ENCODE results near the gene TWNK. TPM values are rescaled to one million over a fixed set of nuclear protein-coding genes. Genes with fewer than 3 reads are reported as not detected.

The TWNK gene
- total RNA-seq, 2 donors from 2014 or later = 1.8 to 2.3 TPM

DNA sequence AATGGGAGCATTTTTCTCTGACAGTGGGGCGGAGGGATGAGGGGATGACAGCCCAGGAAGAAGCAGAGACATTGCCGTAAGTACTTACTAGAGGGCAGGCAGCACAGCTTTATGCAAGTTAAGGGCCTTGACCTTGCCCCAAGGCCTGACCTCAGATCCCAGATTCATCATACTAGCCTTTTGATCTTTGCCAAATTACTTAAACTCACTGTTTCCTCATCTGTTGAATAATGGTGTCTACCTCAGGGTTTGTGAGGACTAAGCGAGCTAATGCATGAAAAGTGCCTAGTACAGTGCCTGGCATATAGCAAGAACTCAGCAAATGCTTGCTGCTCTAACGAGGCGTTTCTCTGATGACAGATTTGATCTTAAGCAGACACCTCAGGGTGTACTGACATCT is 21.5 kb upstream of the TWNK start:
- 78 to 82% methylated on average over 5 of the region's 5 CpGs for WGBS, 2 donors
- Histone ChIP-seq H3K4me3 (no peak overlapping the region), H3K4me1 (peaks cover 31% of the 10 kb centered on the region), H3K27ac (no peak overlapping the region), H3K9me3 (no peaks in the 10 kb centered on the region), H3K36me3 (replicated peaks in 1 of 2; ENCODE audit: insufficient read depth in 1 of 2, low read depth in 2 of 2) (no peaks in the 10 kb centered on the region), H3K27me3 (no peaks in the 10 kb centered on the region)
- TF ChIP-seq, protein P1, sequence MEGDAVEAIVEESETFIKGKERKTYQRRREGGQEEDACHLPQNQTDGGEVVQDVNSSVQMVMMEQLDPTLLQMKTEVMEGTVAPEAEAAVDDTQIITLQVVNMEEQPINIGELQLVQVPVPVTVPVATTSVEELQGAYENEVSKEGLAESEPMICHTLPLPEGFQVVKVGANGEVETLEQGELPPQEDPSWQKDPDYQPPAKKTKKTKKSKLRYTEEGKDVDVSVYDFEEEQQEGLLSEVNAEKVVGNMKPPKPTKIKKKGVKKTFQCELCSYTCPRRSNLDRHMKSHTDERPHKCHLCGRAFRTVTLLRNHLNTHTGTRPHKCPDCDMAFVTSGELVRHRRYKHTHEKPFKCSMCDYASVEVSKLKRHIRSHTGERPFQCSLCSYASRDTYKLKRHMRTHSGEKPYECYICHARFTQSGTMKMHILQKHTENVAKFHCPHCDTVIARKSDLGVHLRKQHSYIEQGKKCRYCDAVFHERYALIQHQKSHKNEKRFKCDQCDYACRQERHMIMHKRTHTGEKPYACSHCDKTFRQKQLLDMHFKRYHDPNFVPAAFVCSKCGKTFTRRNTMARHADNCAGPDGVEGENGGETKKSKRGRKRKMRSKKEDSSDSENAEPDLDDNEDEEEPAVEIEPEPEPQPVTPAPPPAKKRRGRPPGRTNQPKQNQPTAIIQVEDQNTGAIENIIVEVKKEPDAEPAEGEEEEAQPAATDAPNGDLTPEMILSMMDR (IDR thresholded peaks at IDR 0.05) = no peak
- no peak for TF ChIP-seq POLR2A (IDR thresholded peaks at IDR 0.05)
- intact Hi-C loops (cut with DNase I) = no loop called here
- ATAC-seq = no peak
- DNase-seq = no peak

DNA sequence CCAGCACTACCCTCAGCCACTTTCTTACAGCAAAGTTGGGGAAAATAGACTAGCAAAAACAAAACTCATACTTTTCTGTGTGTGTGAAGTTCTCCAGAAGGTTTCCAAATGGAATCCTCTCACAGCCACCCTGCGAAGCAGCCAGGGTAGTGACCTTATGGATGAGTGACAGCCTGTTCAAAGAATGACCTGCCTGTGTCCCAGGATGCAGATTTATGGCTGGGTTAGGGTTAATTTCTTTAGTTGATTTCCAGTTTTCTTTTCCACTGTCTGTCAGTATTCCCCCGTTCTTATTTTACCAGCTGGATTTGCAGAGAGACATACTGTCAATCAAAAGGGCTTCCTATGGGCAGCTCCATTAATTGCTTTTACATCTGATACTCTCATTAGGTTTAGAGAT is 20.5 kb upstream of the TWNK start:
- Histone ChIP-seq H3K4me3 (no peak overlapping the region), H3K4me1 (peaks cover 41% of the 10 kb centered on the region), H3K27me3 (no peaks in the 10 kb centered on the region), H3K27ac (peak overlapping the region in 1 of 4 donors; percentile 34), H3K9me3 (no peaks in the 10 kb centered on the region), H3K36me3 (replicated peaks in 1 of 2; ENCODE audit: insufficient read depth in 1 of 2, low read depth in 2 of 2) (no peaks in the 10 kb centered on the region)
- ATAC-seq (no peak), DNase-seq (no peak)
- no peak for TF ChIP-seq POLR2A (IDR thresholded peaks at IDR 0.05)
- TF ChIP-seq, protein P1 (IDR thresholded peaks at IDR 0.05) = no peak
- intact Hi-C loops (cut with DNase I) = no loop called here
- WGBS, 2 donors = 36 to 43% methylated on average over 2 of the region's 2 CpGs

DNA sequence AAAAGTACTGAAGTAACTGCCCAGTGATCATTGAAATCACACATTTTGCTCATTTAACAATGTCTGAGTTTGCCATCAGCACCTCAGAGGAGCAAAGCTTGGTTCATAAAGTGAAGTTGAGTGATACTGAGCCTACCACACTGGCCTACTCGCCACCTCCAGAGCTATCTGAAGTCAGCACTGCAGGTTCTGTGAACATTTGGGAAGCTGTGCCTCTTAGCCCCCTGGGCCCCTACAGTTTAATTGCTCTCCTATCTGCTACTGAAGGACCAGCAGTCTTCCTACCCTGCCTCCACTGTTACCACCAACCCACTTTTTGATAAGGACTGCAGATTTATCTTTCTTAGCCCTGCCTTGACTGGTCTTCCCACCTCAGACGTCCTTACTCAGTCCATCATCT is 20.0 kb upstream of the TWNK start:
- H3K36me3 ChIP-seq (replicated peaks in 1 of 2; ENCODE audit: insufficient read depth in 1 of 2, low read depth in 2 of 2) = no peaks in the 10 kb centered on the region
- H3K4me3 ChIP-seq = no peak overlapping the region
- H3K4me1 ChIP-seq = peaks cover 46% of the 10 kb centered on the region
- H3K27ac ChIP-seq = no peak overlapping the region
- 65 to 66% methylated on average over 2 of the region's 2 CpGs for WGBS, 2 donors
- TF ChIP-seq, protein P1 (IDR thresholded peaks at IDR 0.05) = no peak
- TF ChIP-seq POLR2A (IDR thresholded peaks at IDR 0.05) = no peak
- DNase-seq (no peak), ATAC-seq (no peak)
- no peaks in the 10 kb centered on the region for H3K9me3 ChIP-seq
- H3K27me3 ChIP-seq = no peaks in the 10 kb centered on the region
- intact Hi-C loops (cut with DNase I) = no loop called here

DNA sequence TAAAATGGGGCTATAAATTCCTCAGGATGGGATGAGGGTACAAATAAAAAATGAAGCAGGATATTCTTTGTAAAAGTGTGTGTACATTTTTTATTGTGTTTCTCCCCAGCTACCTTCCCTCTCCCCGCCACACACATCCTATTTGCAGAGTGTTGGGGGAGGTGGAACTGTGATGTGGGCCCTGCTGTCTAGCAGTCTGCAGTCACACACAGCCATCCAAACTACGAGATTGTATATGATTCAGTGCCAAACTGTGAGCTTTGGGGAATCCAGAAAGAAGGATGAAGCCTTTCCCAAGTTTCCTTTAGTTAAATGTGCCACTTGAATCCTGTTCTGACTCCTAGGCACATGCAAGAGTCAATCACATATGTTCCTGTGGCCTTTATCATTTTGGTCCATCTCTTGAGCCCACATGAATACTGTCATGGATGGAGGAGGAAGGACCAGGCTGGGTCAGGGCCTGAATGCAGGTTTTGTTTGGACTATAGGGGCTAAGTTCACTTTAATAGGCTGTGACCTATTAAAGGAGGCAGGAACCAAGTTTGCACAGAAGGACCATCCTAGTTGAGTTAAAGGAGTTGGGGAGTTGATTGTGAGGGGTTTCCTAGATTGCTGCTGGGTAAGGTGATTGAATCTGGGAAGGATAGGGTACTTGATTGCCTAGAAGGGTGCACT is 19.1 kb upstream of the TWNK start:
- ATAC-seq (no peak), DNase-seq (no peak)
- H3K4me1 ChIP-seq = peaks cover 54% of the 10 kb centered on the region
- peak overlapping the region in 3 of 4 donors; percentile 50 to 72 (median 53) for H3K27ac ChIP-seq
- no peaks in the 10 kb centered on the region for H3K36me3 ChIP-seq (replicated peaks in 1 of 2; ENCODE audit: insufficient read depth in 1 of 2, low read depth in 2 of 2)
- no peak overlapping the region for H3K4me3 ChIP-seq
- intact Hi-C loops (cut with DNase I) = no loop called here
- 64 to 75% methylated on average over 2 of the region's 2 CpGs for WGBS, 2 donors
- no peaks in the 10 kb centered on the region for H3K27me3 ChIP-seq
- TF ChIP-seq, protein P1 (IDR thresholded peaks at IDR 0.05) = no peak
- TF ChIP-seq POLR2A (IDR thresholded peaks at IDR 0.05) = no peak
- H3K9me3 ChIP-seq = no peaks in the 10 kb centered on the region

DNA sequence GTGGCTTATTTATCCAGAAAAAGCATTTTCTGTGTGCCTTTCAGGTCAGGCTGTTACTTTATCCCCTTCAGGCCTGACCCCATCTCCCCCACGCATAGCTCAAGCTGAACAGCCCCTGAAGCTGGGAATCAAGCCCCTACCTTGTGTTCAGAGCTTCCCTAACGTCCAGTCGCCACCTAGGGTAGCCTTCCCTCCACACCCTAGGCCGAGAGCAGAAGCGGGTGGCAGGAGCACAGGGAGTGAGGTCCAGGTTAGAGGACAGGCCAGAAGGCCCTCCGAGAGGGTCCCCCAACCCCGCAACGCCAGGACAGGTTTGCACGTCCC is 18.5 kb upstream of the TWNK start:
- intact Hi-C loops (cut with DNase I) = no loop called here
- no peak for TF ChIP-seq POLR2A (IDR thresholded peaks at IDR 0.05)
- TF ChIP-seq, protein P1 (IDR thresholded peaks at IDR 0.05) = no peak
- Histone ChIP-seq H3K36me3 (replicated peaks in 1 of 2; ENCODE audit: insufficient read depth in 1 of 2, low read depth in 2 of 2) (no peaks in the 10 kb centered on the region), H3K9me3 (no peaks in the 10 kb centered on the region), H3K4me1 (peaks cover 55% of the 10 kb centered on the region), H3K4me3 (peak overlapping the region; percentile 63), H3K27ac (peak overlapping the region; percentile 50 to 87 (median 62)), H3K27me3 (no peaks in the 10 kb centered on the region)
- DNase-seq (peak in 1 of 4 donors; percentile 30), ATAC-seq (peak; percentile 28)
- 0 to 6% methylated on average over 3 to 9 of the region's 9 CpGs for WGBS, 2 donors
